Left hindlimb (tissue), 1 donor: ENCODE data around the gene MED9.
A peak's percentile ranks its signal among the peaks of the same experiment; 100 is the strongest.
"Not testable (repeated sequence)": the region's sequence is repeated elsewhere in the genome, so short reads cannot be mapped to it uniquely, and the experiment has no call there.

Experiments
- DNase-seq: peaks from one replicate; pipeline ENCODE4 v3.0.0-alpha.2; 2018

Gene MED9, protein sequence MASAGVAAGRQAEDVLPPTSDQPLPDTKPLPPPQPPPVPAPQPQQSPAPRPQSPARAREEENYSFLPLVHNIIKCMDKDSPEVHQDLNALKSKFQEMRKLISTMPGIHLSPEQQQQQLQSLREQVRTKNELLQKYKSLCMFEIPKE

DNA sequence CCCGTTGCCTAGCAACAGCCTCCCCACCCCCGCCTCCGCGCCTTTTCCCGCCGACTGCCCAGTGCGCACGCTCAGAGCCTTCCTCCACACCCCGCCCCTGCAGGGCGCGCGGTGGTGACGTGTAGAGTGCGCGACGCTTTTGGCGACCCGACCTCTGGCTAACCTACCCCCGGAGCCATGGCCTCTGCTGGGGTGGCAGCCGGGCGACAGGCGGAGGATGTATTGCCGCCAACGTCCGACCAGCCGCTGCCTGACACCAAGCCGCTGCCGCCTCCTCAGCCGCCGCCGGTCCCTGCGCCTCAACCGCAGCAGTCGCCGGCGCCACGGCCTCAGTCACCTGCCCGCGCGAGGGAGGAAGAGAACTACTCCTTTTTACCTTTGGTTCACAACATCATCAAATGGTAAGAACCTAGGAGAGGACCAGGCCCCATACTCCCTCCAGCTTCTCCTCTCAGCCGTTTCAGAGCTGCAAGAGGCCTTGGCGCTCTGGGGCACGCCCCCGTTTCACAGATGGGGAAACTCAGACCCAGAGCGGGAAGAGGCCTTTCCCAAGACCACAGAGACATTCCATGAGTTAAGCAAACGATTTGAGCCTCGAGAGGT is at the start of gene MED9:
Gene MED9, plus strand, starts transcription at position 136 of the 603 bp plus-strand sequence. Its CDS starts 42 bp downstream, at position 178.
- DNase-seq = peak; percentile 95

DNA sequence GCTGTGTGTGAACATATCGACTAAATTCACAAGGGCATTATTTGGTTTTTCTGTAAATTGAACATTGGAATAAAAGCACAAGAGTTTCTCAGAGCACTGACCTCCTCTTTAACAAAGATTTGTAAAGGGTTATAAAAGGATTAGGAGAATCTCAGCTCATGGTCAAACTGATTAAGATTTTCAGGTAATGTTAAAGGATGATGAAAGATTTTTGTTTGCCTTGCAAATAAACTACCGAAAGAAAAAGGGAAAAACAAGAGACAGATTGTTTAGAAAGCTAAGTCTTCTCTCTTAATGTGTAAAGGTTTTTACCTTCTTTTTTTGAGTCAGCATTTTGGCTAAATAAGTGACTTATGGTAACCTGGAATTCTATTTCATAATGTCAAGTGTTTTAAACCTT is 47.6 kb upstream of the MED9 start:
- no peak for DNase-seq

DNA sequence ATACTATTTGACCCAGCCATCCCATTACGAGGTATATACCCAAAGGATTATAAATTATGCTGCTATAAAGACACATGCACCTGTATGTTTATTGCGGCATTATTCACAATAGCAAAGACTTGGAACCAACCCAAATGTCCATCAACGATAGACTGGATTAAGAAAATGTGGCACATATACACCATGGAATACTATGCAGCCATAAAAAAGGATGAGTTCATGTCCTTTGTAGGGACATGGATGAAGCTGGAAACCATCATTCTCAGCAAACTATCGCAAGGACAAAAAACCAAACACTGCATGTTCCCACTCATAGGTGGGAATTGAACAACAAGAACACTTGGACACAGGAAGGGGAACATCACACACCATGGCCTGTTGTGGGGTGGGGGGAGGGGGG is 45.9 kb upstream of the MED9 start:
- not testable (repeated sequence) for DNase-seq

DNA sequence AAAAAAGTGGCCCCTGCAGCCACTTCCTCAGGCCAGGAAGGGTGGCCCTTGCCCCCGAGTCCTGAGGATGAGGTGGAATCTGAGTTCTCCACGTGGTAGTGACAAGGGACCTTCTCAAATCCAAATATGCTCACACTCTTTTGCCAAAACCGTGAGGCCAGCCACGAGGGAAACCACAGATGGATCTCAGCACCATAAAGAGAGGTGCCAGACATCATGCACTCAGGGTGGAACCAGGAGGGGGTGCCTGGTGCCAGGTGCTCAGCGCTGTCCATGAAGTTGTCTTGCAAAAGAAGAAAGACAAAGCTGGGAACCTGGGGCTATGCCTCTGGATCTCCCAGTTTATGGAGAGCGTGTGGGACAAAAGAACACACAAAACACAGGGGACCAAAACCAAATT is 45.2 kb upstream of the MED9 start:
- no peak for DNase-seq

- no peak for DNase-seq
Observed at GRCh38 chr17:17433000-17433703, 43.6 kb upstream of the MED9 start.

DNA sequence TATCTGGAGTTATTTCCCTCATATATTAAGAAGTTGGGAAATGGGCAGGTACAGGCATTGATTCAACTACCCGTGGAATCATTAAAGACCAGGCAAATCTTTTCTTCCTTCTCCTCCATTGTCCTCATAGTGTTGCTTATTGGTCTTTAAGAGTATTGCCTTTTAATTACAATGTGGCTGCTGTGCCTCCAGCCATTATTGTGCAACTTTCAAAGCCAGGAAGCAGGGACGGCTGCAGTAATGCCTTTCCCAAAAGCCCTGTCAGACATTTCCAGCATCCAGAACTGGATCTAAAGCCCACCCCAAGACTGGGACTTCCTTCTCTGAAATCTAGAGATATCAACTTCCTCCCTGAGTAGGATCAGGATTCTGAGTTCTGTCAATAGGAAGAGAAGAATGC is 42.3 kb upstream of the MED9 start:
- no peak for DNase-seq

DNA sequence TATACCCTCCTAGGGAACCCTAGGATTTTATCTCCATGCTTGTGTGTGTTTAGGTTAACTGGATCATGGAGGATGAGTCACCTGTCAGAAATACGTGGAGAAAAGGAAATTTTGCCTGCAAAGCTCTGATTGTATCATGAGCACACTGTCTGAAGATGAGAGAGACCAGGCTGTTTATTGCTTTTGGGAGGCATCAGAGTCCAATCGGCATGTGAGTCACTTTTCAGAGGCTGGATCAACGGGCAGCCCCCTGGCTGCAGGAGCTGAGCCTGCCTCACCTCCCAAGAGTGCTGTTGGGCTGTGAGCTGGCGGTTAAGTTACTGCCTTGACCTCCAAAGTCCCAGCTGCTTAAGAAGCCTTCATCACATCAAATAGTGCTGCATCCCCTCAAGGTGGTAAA is 41.5 kb upstream of the MED9 start:
- DNase-seq = no peak

GRCh38 chr17:17437461-17437860 is 39.3 kb upstream of the MED9 start:
- no peak for DNase-seq

GRCh38 chr17:17437893-17438292 is 38.9 kb upstream of the MED9 start:
- DNase-seq = no peak

DNA sequence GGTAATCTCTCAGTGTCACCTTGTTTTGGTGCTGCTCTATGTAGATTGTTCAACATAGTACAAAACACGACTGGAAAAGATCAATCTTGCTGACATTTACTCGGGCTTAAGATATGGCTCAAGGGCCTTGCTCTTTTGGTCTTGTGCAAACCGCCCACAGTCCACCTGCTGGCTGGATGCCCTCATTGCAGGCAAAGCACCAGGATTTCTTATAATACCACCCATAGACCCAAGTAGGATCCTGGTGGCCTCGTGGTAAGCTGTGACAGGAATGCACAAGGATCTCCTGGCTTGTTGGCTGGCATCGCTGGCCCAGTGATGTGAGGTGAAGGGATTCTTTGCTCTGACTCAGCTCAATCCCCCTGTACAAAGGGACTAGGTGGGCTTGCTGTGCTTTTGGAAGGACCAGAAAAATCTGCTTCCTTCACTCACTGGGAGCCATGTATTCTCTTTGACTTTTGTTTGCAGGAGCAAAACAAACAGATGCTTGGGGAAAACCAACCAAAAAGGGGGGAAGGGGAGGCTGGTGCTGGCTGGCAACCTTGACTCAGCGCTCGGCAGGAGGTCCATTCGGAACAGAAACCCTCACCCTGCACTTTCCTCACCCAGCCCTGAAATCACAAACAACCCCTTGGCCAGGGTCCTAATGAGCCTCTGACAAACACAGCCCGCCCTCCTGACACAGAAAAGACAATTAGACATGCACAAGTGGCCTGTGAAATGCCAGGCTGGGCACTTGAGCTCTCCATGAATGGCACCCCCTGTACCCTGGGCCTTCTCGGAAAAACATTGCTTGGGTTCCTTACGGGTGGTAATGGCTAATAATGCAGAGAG is 36.6 kb upstream of the MED9 start:
- DNase-seq = no peak

- DNase-seq = no peak
Observed at GRCh38 chr17:17440938-17441675, 35.7 kb upstream of the MED9 start.

GRCh38 chr17:17443173-17443572 is 33.6 kb upstream of the MED9 start:
- DNase-seq = no peak

- DNase-seq = no peak
Observed at GRCh38 chr17:17445296-17445924, 31.4 kb upstream of the MED9 start.

- DNase-seq = no peak
Observed at GRCh38 chr17:17445925-17446665, 30.7 kb upstream of the MED9 start.

- no peak for DNase-seq
Observed at GRCh38 chr17:17446666-17447155, 30.1 kb upstream of the MED9 start.

- no peak for DNase-seq
Observed at GRCh38 chr17:17447264-17447663, 29.5 kb upstream of the MED9 start.

GRCh38 chr17:17448076-17448475 is 28.7 kb upstream of the MED9 start:
- DNase-seq = no peak

GRCh38 chr17:17448723-17449122 is 28.1 kb upstream of the MED9 start:
- no peak for DNase-seq

GRCh38 chr17:17453088-17453487 is 23.7 kb upstream of the MED9 start:
- no peak for DNase-seq

DNA sequence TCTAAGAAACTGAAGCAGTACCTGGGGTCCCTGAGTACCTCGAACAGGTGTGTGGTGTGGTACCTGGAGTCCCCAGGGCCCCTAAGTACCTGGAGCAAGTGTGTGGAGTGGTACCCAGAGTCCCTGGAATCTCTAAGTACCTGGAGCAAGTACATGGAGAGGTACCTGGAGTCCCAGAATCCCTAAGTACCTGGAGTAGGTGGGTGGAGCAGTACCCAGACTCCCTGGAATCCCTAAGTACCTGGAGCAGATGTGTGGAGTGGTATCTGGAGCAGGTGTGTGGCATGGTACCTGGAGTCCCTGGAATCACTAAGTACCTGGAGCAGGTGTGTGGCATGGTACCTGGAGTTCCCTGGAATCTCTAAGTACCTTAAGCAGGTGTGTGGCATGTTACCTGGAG is 22.5 kb upstream of the MED9 start:
- no peak for DNase-seq

DNA sequence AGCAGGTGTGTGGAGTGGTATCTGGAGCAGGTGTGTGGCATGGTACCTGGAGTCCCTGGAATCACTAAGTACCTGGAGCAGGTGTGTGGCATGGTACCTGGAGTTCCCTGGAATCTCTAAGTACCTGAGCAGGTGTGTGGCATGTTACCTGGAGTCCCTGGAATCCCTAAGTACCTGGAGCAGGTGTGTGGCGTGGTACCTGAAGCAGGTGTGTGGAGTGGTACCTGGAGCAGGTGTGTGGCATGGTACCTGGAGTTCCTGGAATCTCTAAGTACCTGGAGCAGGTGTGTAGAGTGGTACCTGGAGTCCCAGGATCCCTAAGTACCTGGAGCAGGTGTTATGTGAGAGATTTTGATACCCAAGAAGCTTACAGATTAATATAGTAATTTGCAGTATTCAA is 22.1 kb upstream of the MED9 start:
- not testable (repeated sequence) for DNase-seq
